Lower leg skin (tissue), 4 donors: ENCODE data around the gene SLC29A3. TPM values are rescaled to one million over a fixed set of nuclear protein-coding genes. Genes with fewer than 3 reads are reported as not detected.

Source experiments
- DNase-seq, 2 donors: peaks; one replicate each; pipeline ENCODE4 v3.0.0-alpha.2; 2019; ENCODE audit warnings: low spot score in 2 of 2
- H3K4me3 ChIP-seq: fragments of 200-600 bp; sonication (generic); 2 replicates; pipeline ENCODE4 v1.5.1; 2017; ENCODE audit warnings: mild to moderate bottlenecking, low read depth; ENCODE audit not compliant: poor library complexity, severe bottlenecking
- CTCF ChIP-seq, 3 donors: fragments of 450-650 bp; IDR thresholded peaks; one replicate each; pipeline ENCODE4 v1.5.1; 2016; ENCODE audit warnings: antibody characterized with exemption in 3 of 3, mild to moderate bottlenecking in 3 of 3, moderate library complexity in 2 of 3
- POLR2A ChIP-seq, 2 donors: fragments of 450-650 bp; IDR thresholded peaks; one replicate each; pipeline ENCODE4 v1.6.1; 2016 to 2017; ENCODE audit warnings: antibody characterized with exemption in 2 of 2, mild to moderate bottlenecking in 1 of 2, moderate library complexity in 1 of 2
- WGBS, 2 donors: methylation state at CpG; one replicate each; pipeline ENCODE4 v1.1.5; 2018; 5-methylcytosine and 5-hydroxymethylcytosine counted together
- intact Hi-C: fragments of 100-400 bp; cut with DNase I; formaldehyde crosslinking; loops from one replicate; pipeline ENCODE4 v1.15.0; 2023; ENCODE audit warnings: low total_unique reads
- total RNA-seq, 4 donors: library from RNA; depleted of rRNA; stranded (reverse); fragments of >200 nt; gene quantifications; one replicate each; pipeline ENCODE4 v1.1.0, GENCODE V29; 2016

Gene SLC29A3
- total RNA-seq, 4 donors from 2014 or later, result 1.1 to 5.7 (median 2.6) TPM

DNA sequence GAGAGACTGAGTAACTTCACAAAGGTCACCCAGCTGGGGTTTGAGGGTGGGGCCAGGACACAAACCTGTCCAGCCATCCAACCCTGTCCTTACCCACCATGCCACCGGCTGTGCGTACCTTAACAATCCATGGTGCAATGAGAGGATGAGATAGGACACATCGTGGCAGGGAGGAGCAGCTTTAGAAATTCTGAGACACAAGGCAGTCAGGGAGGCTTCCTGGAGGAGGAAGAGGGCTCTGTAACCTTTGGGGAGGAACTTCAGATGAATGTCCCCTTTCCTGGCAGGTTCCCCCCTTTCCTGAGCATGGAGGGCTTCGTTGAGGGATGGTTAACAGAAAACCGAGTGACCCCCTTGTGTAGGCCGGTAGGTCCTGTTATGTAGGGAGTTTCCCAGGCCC lies 35.6 kb upstream of the SLC29A3 start:
- TF ChIP-seq CTCF (IDR thresholded peaks at IDR 0.05) (no peak), POLR2A (IDR thresholded peaks at IDR 0.05) (no peak)
- intact Hi-C loops, result no loop called here
- no peak for DNase-seq
- H3K4me3 ChIP-seq, result no peak overlapping the region
- WGBS, 2 donors, result 88 to 92% methylated on average over 6 of the region's 6 CpGs

GRCh38 chr10:71283876-71284275 lies 35.2 kb upstream of the SLC29A3 start:
- 89 to 90% methylated on average over 10 of the region's 10 CpGs for WGBS, 2 donors
- TF ChIP-seq CTCF (IDR thresholded peaks at IDR 0.05), result no peak
- TF ChIP-seq POLR2A (IDR thresholded peaks at IDR 0.05), result no peak
- no peak overlapping the region for H3K4me3 ChIP-seq
- no peak for DNase-seq
- intact Hi-C loops, result no loop called here

GRCh38 chr10:71284544-71285179 lies 34.4 kb upstream of the SLC29A3 start:
- TF ChIP-seq CTCF (IDR thresholded peaks at IDR 0.05) (no peak), POLR2A (IDR thresholded peaks at IDR 0.05) (no peak)
- intact Hi-C loops, result no loop called here
- 75 to 90% methylated on average over 19 of the region's 19 CpGs for WGBS, 2 donors
- no peak overlapping the region for H3K4me3 ChIP-seq
- no peak for DNase-seq

GRCh38 chr10:71285180-71285545 lies 33.9 kb upstream of the SLC29A3 start:
- TF ChIP-seq CTCF (IDR thresholded peaks at IDR 0.05) (peak in 1 of 3 donors; percentile 21), POLR2A (IDR thresholded peaks at IDR 0.05) (no peak)
- 56 to 57% methylated on average over 6 to 11 of the region's 11 CpGs for WGBS, 2 donors
- no peak overlapping the region for H3K4me3 ChIP-seq
- DNase-seq, result no peak
- intact Hi-C loops, result no loop called here

DNA sequence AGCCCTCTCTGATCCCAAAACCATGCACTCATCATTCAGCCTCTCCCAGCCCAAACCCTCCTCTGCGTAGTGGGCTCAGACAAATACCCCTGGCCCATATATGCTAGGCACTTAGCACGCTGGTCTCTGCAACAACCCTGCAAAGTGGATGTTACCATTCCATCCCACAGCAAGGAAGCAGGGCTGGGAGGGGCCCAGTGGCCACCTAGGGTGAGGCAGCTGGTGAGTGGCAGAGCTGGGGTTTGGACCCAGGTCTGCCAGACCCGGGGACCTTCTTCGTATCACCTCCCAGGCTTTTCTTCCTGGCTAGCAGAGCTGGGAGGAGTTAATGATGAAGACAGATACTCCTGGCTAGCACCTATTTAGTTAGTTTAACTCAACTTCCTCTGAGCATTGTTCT lies 33.1 kb upstream of the SLC29A3 start:
- TF ChIP-seq POLR2A (IDR thresholded peaks at IDR 0.05) (no peak), CTCF (IDR thresholded peaks at IDR 0.05) (no peak)
- no peak for DNase-seq
- intact Hi-C loops, result no loop called here
- H3K4me3 ChIP-seq, result no peak overlapping the region
- WGBS, 2 donors, result 86 to 91% methylated on average over 4 of the region's 4 CpGs
